Measurements from ENCODE around the gene CACNG4.

GRCh38 chr17:66987059-66987616, 22.6 kb downstream of the CACNG4 start:
- TF ChIP-seq REST (IDR thresholded peaks at IDR 0.05; ENCODE audit: borderline replicate concordance): no peak
- TF ChIP-seq REST (CRISPR knock-in tag; IDR thresholded peaks at IDR 0.05; ENCODE audit: low read depth): no peak
- TF ChIP-seq POLR2A (conservative IDR thresholded peaks at IDR 0.05): no peak
- TF ChIP-seq TAF1 (IDR thresholded peaks at IDR 0.05; ENCODE audit: control insufficient read depth, extremely low read depth, insufficient read depth, low read length, severe bottlenecking): no peak
- no peak for TF ChIP-seq EZH2 (IDR thresholded peaks at IDR 0.05; ENCODE audit: borderline replicate concordance, low read depth, low read length)
- no peak for TF ChIP-seq THRA (IDR thresholded peaks at IDR 0.05)
- TF ChIP-seq ZFP30 (CRISPR knock-in tag; IDR thresholded peaks at IDR 0.05; ENCODE audit: borderline replicate concordance): no peak
- TF ChIP-seq KAT8 (IDR thresholded peaks at IDR 0.05; ENCODE audit: low read depth): no peak
- no peak for TF ChIP-seq CTCF (IDR thresholded peaks at IDR 0.05 in 2 of 3, conservative IDR thresholded peaks at IDR 0.05 in 1 of 3; ENCODE audit: insufficient read depth in 2 of 3, low read depth in 1 of 3, low read length in 3 of 3)
- no peak for TF ChIP-seq HDAC1 (IDR thresholded peaks at IDR 0.05)
- no peak for TF ChIP-seq FOS (IDR thresholded peaks at IDR 0.05; ENCODE audit: extremely low read depth, insufficient read length)

All from K562 (cell line).